Breast epithelium (tissue), 3 donors: ENCODE measurements around the gene CCNG2.

Experiments
- CTCF ChIP-seq, 3 donors: fragments of 450-650 bp; IDR thresholded peaks; one replicate each; pipeline ENCODE4 v1.5.1; 2016 to 2017; ENCODE audit warnings: antibody characterized with exemption in 3 of 3, mild to moderate bottlenecking in 3 of 3, moderate library complexity in 3 of 3
- POLR2A ChIP-seq: fragments of 450-650 bp; IDR thresholded peaks from one replicate; pipeline ENCODE4 v1.6.1; 2016; ENCODE audit warnings: antibody characterized with exemption, mild to moderate bottlenecking, moderate library complexity
- POLR2AphosphoS5 ChIP-seq, 3 donors: sonication (generic); formaldehyde crosslinking; IDR thresholded peaks; one replicate each; pipeline ENCODE4 v1.6.1; 2017; ENCODE audit warnings: antibody characterized with exemption in 3 of 3

- no peak for TF ChIP-seq POLR2A
- TF ChIP-seq CTCF (IDR thresholded peaks at IDR 0.05), result no peak
- TF ChIP-seq POLR2AphosphoS5 (IDR thresholded peaks at IDR 0.05), result no peak
Measured at GRCh38 chr4:77202491-77202890, 45.5 kb downstream of the CCNG2 start.
